WTC11 (cell line): Measurements from ENCODE around the gene NOS3. TPM values are rescaled to one million over a fixed set of nuclear protein-coding genes. Genes with fewer than 3 reads are reported as not detected.

Experiments used
- ATAC-seq: fragments of 200-7000 bp; cut with Tn5 transposase; 2 replicates; pipeline ENCODE4 v1.10.0; 2021; ENCODE audit warnings: mild to moderate bottlenecking, moderate library complexity
- CTCF ChIA-PET: fragments of 300-600 bp; sonication (Branson Sonifier 250); formaldehyde crosslinking; loops from one replicate; lab custom pipeline; 2021; ENCODE audit warnings: antibody characterized with exemption; lab: Charles Lee
- POLR2A ChIA-PET: fragments of 350-600 bp; sonication (Branson Sonifier 250); formaldehyde crosslinking; loops from one replicate; lab custom pipeline; 2021; ENCODE audit warnings: antibody characterized with exemption; lab: Charles Lee
- DNase-seq: peaks from one replicate; pipeline ENCODE4 v3.0.0; 2021; ENCODE audit warnings: low spot score
- H3K27ac Mint-ChIP-seq: 2 replicates; pipeline ENCODE4 v1.8.0; 2021; ENCODE audit warnings: mixed read lengths
- H3K27me3 Mint-ChIP-seq: 2 replicates; pipeline ENCODE4 v1.8.0; 2021; ENCODE audit warnings: low read depth, mild to moderate bottlenecking, moderate library complexity, mixed read lengths
- H3K36me3 Mint-ChIP-seq: 2 replicates; pipeline ENCODE4 v1.8.0; 2021; ENCODE audit warnings: mixed read lengths
- H3K4me1 Mint-ChIP-seq: 2 replicates; pipeline ENCODE4 v1.8.0; 2022; ENCODE audit warnings: mixed read lengths
- H3K4me3 Mint-ChIP-seq: 2 replicates; pipeline ENCODE4 v1.8.0; 2021; ENCODE audit warnings: mild to moderate bottlenecking, moderate library complexity, mixed read lengths
- H3K9me3 Mint-ChIP-seq: 2 replicates; pipeline ENCODE4 v1.8.0; 2021; ENCODE audit warnings: mixed read lengths
- AFF4 ChIP-seq: sonication (generic); formaldehyde crosslinking; IDR thresholded peaks from 2 replicates; pipeline ENCODE4 v1.8.1; 2023; ENCODE audit warnings: mild to moderate bottlenecking, missing genetic modification reagents, borderline replicate concordance
- ATF3 ChIP-seq: sonication (generic); formaldehyde crosslinking; conservative IDR thresholded peaks from 2 replicates; pipeline ENCODE4 v1.8.1; 2022; ENCODE audit warnings: mild to moderate bottlenecking, missing genetic modification reagents
- CREB1 ChIP-seq: sonication (generic); formaldehyde crosslinking; IDR thresholded peaks from 2 replicates; pipeline ENCODE4 v1.8.0; 2023; ENCODE audit warnings: mild to moderate bottlenecking, missing genetic modification reagents
- CTCF ChIP-seq: fragments of 200-600 bp; IDR thresholded peaks from 2 replicates; pipeline ENCODE4 v1.8.0; 2022; ENCODE audit warnings: antibody characterized with exemption
- E2F1 ChIP-seq: sonication (generic); formaldehyde crosslinking; IDR thresholded peaks from 2 replicates; pipeline ENCODE4 v1.8.0; 2022; ENCODE audit warnings: mild to moderate bottlenecking, missing genetic modification reagents
- GABPB1 ChIP-seq: sonication (generic); formaldehyde crosslinking; IDR thresholded peaks from 2 replicates; pipeline ENCODE4 v1.8.1; 2023; ENCODE audit warnings: mild to moderate bottlenecking, missing genetic modification reagents
- JAZF1 ChIP-seq: fragments of 250-450 bp; sonication (Bioruptor Pico); IDR thresholded peaks from 2 replicates; pipeline ENCODE4 v1.9.0; 2021; ENCODE audit warnings: moderate library complexity, mild to moderate bottlenecking, inconsistent platforms
- MAX ChIP-seq: sonication (generic); formaldehyde crosslinking; IDR thresholded peaks from 2 replicates; pipeline ENCODE4 v1.8.0; 2022; ENCODE audit warnings: mild to moderate bottlenecking, missing genetic modification reagents
- MLX ChIP-seq: sonication (generic); formaldehyde crosslinking; IDR thresholded peaks from 2 replicates; pipeline ENCODE4 v1.8.1; 2023; ENCODE audit warnings: mild to moderate bottlenecking, missing genetic modification reagents, moderate library complexity
- MYBL2 ChIP-seq: sonication (generic); formaldehyde crosslinking; IDR thresholded peaks from 2 replicates; pipeline ENCODE4 v1.8.1; 2023; ENCODE audit warnings: mild to moderate bottlenecking, moderate library complexity, missing genetic modification reagents
- NFE2L1 ChIP-seq: sonication (generic); formaldehyde crosslinking; IDR thresholded peaks from 2 replicates; pipeline ENCODE4 v1.8.1; 2023; ENCODE audit warnings: missing genetic modification reagents
- NR3C1 ChIP-seq: sonication (generic); formaldehyde crosslinking; conservative IDR thresholded peaks from 2 replicates; pipeline ENCODE4 v1.8.1; 2023; ENCODE audit warnings: low read depth, mild to moderate bottlenecking, missing genetic modification reagents
- SP1 ChIP-seq: sonication (generic); formaldehyde crosslinking; conservative IDR thresholded peaks from 2 replicates; pipeline ENCODE4 v1.8.1; 2022; ENCODE audit warnings: missing genetic modification reagents
- TEAD4 ChIP-seq: sonication (generic); formaldehyde crosslinking; IDR thresholded peaks from 2 replicates; pipeline ENCODE4 v1.8.0; 2022; ENCODE audit warnings: mild to moderate bottlenecking, missing genetic modification reagents
- USF2 ChIP-seq: sonication (generic); formaldehyde crosslinking; IDR thresholded peaks from 2 replicates; pipeline ENCODE4 v1.8.1; 2023; ENCODE audit warnings: mild to moderate bottlenecking, missing genetic modification reagents, moderate library complexity
- ZBTB21 ChIP-seq: sonication (generic); formaldehyde crosslinking; IDR thresholded peaks from 2 replicates; pipeline ENCODE4 v1.8.1; 2023; ENCODE audit warnings: mild to moderate bottlenecking, missing genetic modification reagents, borderline replicate concordance
- ZNF263 ChIP-seq: sonication (generic); formaldehyde crosslinking; IDR thresholded peaks from 2 replicates; pipeline ENCODE4 v1.8.1; 2022; ENCODE audit warnings: low read depth, mild to moderate bottlenecking, moderate library complexity, missing genetic modification reagents
- ZNF416 ChIP-seq: fragments of 250-450 bp; sonication (Bioruptor Pico); IDR thresholded peaks from 2 replicates; pipeline ENCODE4 v1.9.0; 2021; ENCODE audit warnings: mild to moderate bottlenecking, inconsistent platforms
- ZNF512 ChIP-seq: sonication (generic); formaldehyde crosslinking; IDR thresholded peaks from 2 replicates; pipeline ENCODE4 v1.8.1; 2022; ENCODE audit warnings: missing genetic modification reagents, borderline replicate concordance
- ZSCAN18 ChIP-seq: fragments of 250-450 bp; sonication (Bioruptor Pico); IDR thresholded peaks from 2 replicates; pipeline ENCODE4 v2.1.2; 2022; ENCODE audit warnings: mild to moderate bottlenecking, moderate library complexity
- total RNA-seq: library from RNA; stranded (reverse); gene quantifications from 3 replicates; pipeline ENCODE4 v1.2.3, GENCODE V29; 2021

Gene NOS3
- total RNA-seq, 1 experiment from 2014 or later = 6.6 TPM

- TF ChIP-seq MLX (CRISPR knock-in tag) (no peak), ZBTB21 (CRISPR knock-in tag) (no peak), NR3C1 (CRISPR knock-in tag) (no peak), CREB1 (no peak), USF2 (CRISPR knock-in tag) (no peak), E2F1 (CRISPR knock-in tag) (no peak), MYBL2 (CRISPR knock-in tag) (no peak), ZNF416 (CRISPR knock-in tag) (no peak), JAZF1 (CRISPR knock-in tag) (no peak), SP1 (CRISPR knock-in tag) (no peak), GABPB1 (CRISPR knock-in tag) (no peak), ZSCAN18 (CRISPR knock-in tag) (no peak)
Observed at GRCh38 chr7:151016505-151016904, 25.7 kb downstream of the NOS3 start (continued).

GRCh38 chr7:151016942-151017341 lies 26.1 kb downstream of the NOS3 start:
- CTCF ChIA-PET = interaction anchor here (0.6 to 6.3 kb wide), 12 partner anchors 8 to 140 kb away, joined by 3 to 112 read pairs (median 22); partner anchors contain the start of genes ABCB8 and NOS3
- Mint-ChIP-seq H3K4me3 (no peak overlapping the region), H3K9me3 (no peaks in the 10 kb centered on the region), H3K27me3 (peaks cover 86% of the 10 kb centered on the region), H3K27ac (no peak overlapping the region), H3K4me1 (peaks cover 47% of the 10 kb centered on the region), H3K36me3 (no peaks in the 10 kb centered on the region)
- no peak for DNase-seq
- ATAC-seq = no peak
- TF ChIP-seq ATF3 (CRISPR knock-in tag) (no peak), AFF4 (CRISPR knock-in tag) (no peak), SP1 (CRISPR knock-in tag) (no peak)
- POLR2A ChIA-PET = interaction anchor here (0.9 kb wide), 1 partner anchor 25 kb away, joined by 3 read pairs; no protein-coding TSS in a partner anchor

- H3K27ac Mint-ChIP-seq = no peak overlapping the region
- no peaks in the 10 kb centered on the region for H3K9me3 Mint-ChIP-seq
- DNase-seq (no peak), ATAC-seq (no peak)
- H3K27me3 Mint-ChIP-seq = peaks cover 82% of the 10 kb centered on the region
- ChIA-PET CTCF (interaction anchor here (0.5 to 6.3 kb wide), 32 partner anchors 9 to 210 kb away, joined by 3 to 112 read pairs (median 8); partner anchors contain the start of genes ABCB8, ABCF2, AOC1 and CDK5), POLR2A (interaction anchor here (0.9 kb wide), 1 partner anchor 25 kb away, joined by 3 read pairs; no protein-coding TSS in a partner anchor)
- H3K4me1 Mint-ChIP-seq = peaks cover 43% of the 10 kb centered on the region
- peak overlapping the region; percentile 68 for H3K4me3 Mint-ChIP-seq
- H3K36me3 Mint-ChIP-seq = no peaks in the 10 kb centered on the region
- TF ChIP-seq NFE2L1 (CRISPR knock-in tag) (no peak), ZNF512 (no peak), MAX (no peak), CTCF (no peak), TEAD4 (CRISPR knock-in tag) (no peak), CREB1 (no peak), ZBTB21 (CRISPR knock-in tag) (no peak), ZNF263 (CRISPR knock-in tag) (no peak)
Observed at GRCh38 chr7:151017370-151017952, 26.6 kb downstream of the NOS3 start.
